ENCODE results near the gene NLRC5. TPM values are rescaled to one million over a fixed set of nuclear protein-coding genes. Genes with fewer than 3 reads are reported as not detected.
A peak's percentile ranks its signal among the peaks of the same experiment; 100 is the strongest.

Gene NLRC5
- total and polyA plus RNA-seq, 5 donors from 2014 or later, result 75.3 to 842 (median 98.2) TPM

GRCh38 chr16:57041182-57042156 is 52.1 kb downstream of the NLRC5 start:
- H3K9me3 Mint-ChIP-seq, result no peaks in the 10 kb centered on the region
- DNase-seq, result peak; percentile 63 to 93 (median 82)
- H3K4me3 Mint-ChIP-seq, result peak overlapping the region; percentile 77 to 90 (median 84)
- Histone ChIP-seq H3K4me3 (ENCODE audit: low read depth, low read length) (peak overlapping the region; percentile 72), H3K9me3 (ENCODE audit: control insufficient read depth in 2 of 2, low read length in 2 of 2) (no peaks in the 10 kb centered on the region), H3K27me3 (ENCODE audit: control insufficient read depth, insufficient read depth, low read length) (no peaks in the 10 kb centered on the region), H3K4me1 (ENCODE audit: control insufficient read depth, insufficient read depth, low read length, poor library complexity, severe bottlenecking) (peaks cover 72% of the 10 kb centered on the region), H3K36me3 (ENCODE audit: control insufficient read depth, insufficient read depth, low read length) (peaks cover 58% of the 10 kb centered on the region), H3K27ac (ENCODE audit: insufficient read depth, low read length, poor library complexity, severe bottlenecking) (peak overlapping the region; percentile 80)
- H3K36me3 Mint-ChIP-seq, result peaks cover 54% of the 10 kb centered on the region
- peak overlapping the region; percentile 92 to 100 (median 96) for H3K27ac Mint-ChIP-seq
- peaks cover 16 to 96% (median 48%) of the 10 kb centered on the region in 4 donors for H3K4me1 Mint-ChIP-seq
- no peaks in the 10 kb centered on the region for H3K27me3 Mint-ChIP-seq
- ATAC-seq (ENCODE audit: low read depth in 2 of 2), result peak; percentile 81

GRCh38 chr16:57042157-57043111 is 53.1 kb downstream of the NLRC5 start:
- no peaks in the 10 kb centered on the region for H3K9me3 Mint-ChIP-seq
- peaks cover 53% of the 10 kb centered on the region for H3K36me3 Mint-ChIP-seq

GRCh38 chr16:57043248-57043647 is 53.9 kb downstream of the NLRC5 start:
- Histone ChIP-seq H3K4me3 (ENCODE audit: low read depth, low read length) (no peak overlapping the region), H3K9me3 (ENCODE audit: control insufficient read depth in 2 of 2, low read length in 2 of 2) (no peaks in the 10 kb centered on the region), H3K27me3 (ENCODE audit: control insufficient read depth, insufficient read depth, low read length) (no peaks in the 10 kb centered on the region), H3K27ac (ENCODE audit: insufficient read depth, low read length, poor library complexity, severe bottlenecking) (peak overlapping the region; percentile 80), H3K4me1 (ENCODE audit: control insufficient read depth, insufficient read depth, low read length, poor library complexity, severe bottlenecking) (peaks cover 57% of the 10 kb centered on the region), H3K36me3 (ENCODE audit: control insufficient read depth, insufficient read depth, low read length) (peaks cover 63% of the 10 kb centered on the region)
- Mint-ChIP-seq H3K27me3 (no peaks in the 10 kb centered on the region), H3K9me3 (no peaks in the 10 kb centered on the region), H3K4me1 (peaks cover 12 to 86% (median 41%) of the 10 kb centered on the region in 4 donors), H3K36me3 (peaks cover 57% of the 10 kb centered on the region), H3K27ac (peak overlapping the region; percentile 92 to 100 (median 96)), H3K4me3 (peak overlapping the region; percentile 45 to 90 (median 84))
- DNase-seq (no peak), ATAC-seq (ENCODE audit: low read depth in 2 of 2) (no peak)

More at GRCh38 chr16:57042157-57043111, 53.1 kb downstream of the NLRC5 start:
- peak overlapping the region; percentile 92 to 100 (median 96) for H3K27ac Mint-ChIP-seq
- H3K4me1 Mint-ChIP-seq, result peaks cover 16 to 89% (median 44%) of the 10 kb centered on the region in 4 donors
- DNase-seq (peak; percentile 38 to 85 (median 43)), ATAC-seq (ENCODE audit: low read depth in 2 of 2) (peak; percentile 71 to 76)
- Histone ChIP-seq H3K27ac (ENCODE audit: insufficient read depth, low read length, poor library complexity, severe bottlenecking) (peak overlapping the region; percentile 80), H3K4me3 (ENCODE audit: low read depth, low read length) (peak overlapping the region; percentile 72), H3K27me3 (ENCODE audit: control insufficient read depth, insufficient read depth, low read length) (no peaks in the 10 kb centered on the region), H3K4me1 (ENCODE audit: control insufficient read depth, insufficient read depth, low read length, poor library complexity, severe bottlenecking) (peaks cover 62% of the 10 kb centered on the region), H3K36me3 (ENCODE audit: control insufficient read depth, insufficient read depth, low read length) (peaks cover 58% of the 10 kb centered on the region), H3K9me3 (ENCODE audit: control insufficient read depth in 2 of 2, low read length in 2 of 2) (no peaks in the 10 kb centered on the region)
- H3K27me3 Mint-ChIP-seq, result no peaks in the 10 kb centered on the region
- H3K4me3 Mint-ChIP-seq, result peak overlapping the region; percentile 77 to 90 (median 84)

- H3K27ac ChIP-seq (ENCODE audit: insufficient read depth, low read length, poor library complexity, severe bottlenecking), result peak overlapping the region; percentile 51
- peaks cover 69% of the 10 kb centered on the region for H3K36me3 ChIP-seq (ENCODE audit: control insufficient read depth, insufficient read depth, low read length)
- peaks cover 53% of the 10 kb centered on the region for H3K36me3 Mint-ChIP-seq
- peaks cover 6 to 68% (median 30%) of the 10 kb centered on the region in 4 donors for H3K4me1 Mint-ChIP-seq
- H3K4me3 ChIP-seq (ENCODE audit: low read depth, low read length), result no peak overlapping the region
- no peaks in the 10 kb centered on the region for H3K27me3 Mint-ChIP-seq
- peak overlapping the region; percentile 78 to 83 (median 80) for H3K27ac Mint-ChIP-seq
- H3K9me3 Mint-ChIP-seq, result no peaks in the 10 kb centered on the region
- peak overlapping the region in 1 of 4 donors; percentile 84 for H3K4me3 Mint-ChIP-seq
- peaks cover 39% of the 10 kb centered on the region for H3K4me1 ChIP-seq (ENCODE audit: control insufficient read depth, insufficient read depth, low read length, poor library complexity, severe bottlenecking)
- ATAC-seq (ENCODE audit: low read depth in 2 of 2) (no peak), DNase-seq (no peak)
- H3K27me3 ChIP-seq (ENCODE audit: control insufficient read depth, insufficient read depth, low read length), result no peaks in the 10 kb centered on the region
- no peaks in the 10 kb centered on the region for H3K9me3 ChIP-seq (ENCODE audit: control insufficient read depth in 2 of 2, low read length in 2 of 2)
These were observed 55.8 kb downstream of the NLRC5 start for GRCh38 chr16:57044931-57045693.

- Mint-ChIP-seq H3K27me3 (no peaks in the 10 kb centered on the region), H3K27ac (peak overlapping the region; percentile 78 to 83 (median 80)), H3K4me1 (peaks cover 5 to 64% (median 26%) of the 10 kb centered on the region in 4 donors), H3K4me3 (peak overlapping the region in 1 of 4 donors; percentile 84), H3K36me3 (peaks cover 50% of the 10 kb centered on the region), H3K9me3 (no peaks in the 10 kb centered on the region)
- H3K9me3 ChIP-seq (ENCODE audit: control insufficient read depth in 2 of 2, low read length in 2 of 2), result no peaks in the 10 kb centered on the region
- ATAC-seq (ENCODE audit: low read depth in 2 of 2) (no peak), DNase-seq (peak in 1 of 3 donors; percentile 22)
- H3K36me3 ChIP-seq (ENCODE audit: control insufficient read depth, insufficient read depth, low read length), result peaks cover 71% of the 10 kb centered on the region
- no peaks in the 10 kb centered on the region for H3K27me3 ChIP-seq (ENCODE audit: control insufficient read depth, insufficient read depth, low read length)
- H3K27ac ChIP-seq (ENCODE audit: insufficient read depth, low read length, poor library complexity, severe bottlenecking), result peak overlapping the region; percentile 51
- peaks cover 31% of the 10 kb centered on the region for H3K4me1 ChIP-seq (ENCODE audit: control insufficient read depth, insufficient read depth, low read length, poor library complexity, severe bottlenecking)
- no peak overlapping the region for H3K4me3 ChIP-seq (ENCODE audit: low read depth, low read length)
These were observed 56.5 kb downstream of the NLRC5 start for GRCh38 chr16:57045694-57046381.

GRCh38 chr16:57048095-57048494 is 58.7 kb downstream of the NLRC5 start:
- Mint-ChIP-seq H3K9me3 (no peaks in the 10 kb centered on the region), H3K4me3 (peak overlapping the region in 1 of 4 donors; percentile 21), H3K36me3 (peaks cover 45% of the 10 kb centered on the region), H3K27me3 (no peaks in the 10 kb centered on the region), H3K4me1 (peaks cover 0 to 48% (median 13%) of the 10 kb centered on the region in 4 donors), H3K27ac (peak overlapping the region; percentile 2 to 64 (median 59))
- DNase-seq (no peak), ATAC-seq (ENCODE audit: low read depth in 2 of 2) (no peak)
- Histone ChIP-seq H3K9me3 (ENCODE audit: control insufficient read depth in 2 of 2, low read length in 2 of 2) (no peaks in the 10 kb centered on the region), H3K27ac (ENCODE audit: insufficient read depth, low read length, poor library complexity, severe bottlenecking) (no peak overlapping the region), H3K4me1 (ENCODE audit: control insufficient read depth, insufficient read depth, low read length, poor library complexity, severe bottlenecking) (peaks cover 9% of the 10 kb centered on the region), H3K36me3 (ENCODE audit: control insufficient read depth, insufficient read depth, low read length) (peaks cover 84% of the 10 kb centered on the region), H3K27me3 (ENCODE audit: control insufficient read depth, insufficient read depth, low read length) (no peaks in the 10 kb centered on the region), H3K4me3 (ENCODE audit: low read depth, low read length) (no peak overlapping the region)
